ENCODE results near the gene MRPL4. TPM values are rescaled to one million over a fixed set of nuclear protein-coding genes. Genes with fewer than 3 reads are reported as not detected.
"Not testable (repeated sequence)": the region's sequence is repeated elsewhere in the genome, so short reads cannot be mapped to it uniquely, and the experiment has no call there.

MRPL4 gene
- total RNA-seq, 4 donors from 2014 or later: 39.9 to 78.0 (median 61.7) TPM

- Histone ChIP-seq H3K27ac (replicated peaks in 1 of 4) (no peak overlapping the region), H3K27me3 (no peaks in the 10 kb centered on the region), H3K4me1 (peaks cover 29 to 57% (median 50%) of the 10 kb centered on the region in 4 donors), H3K9me3 (no peaks in the 10 kb centered on the region), H3K36me3 (no peaks in the 10 kb centered on the region), H3K4me3 (no peak overlapping the region)
- WGBS: 85% methylated on average over 4 of the region's 4 CpGs
- no peak for DNase-seq (ENCODE audit: extremely low spot score)
- TF ChIP-seq POLR2AphosphoS5 (IDR thresholded peaks at IDR 0.05) (no peak), EP300 (IDR thresholded peaks at IDR 0.05) (no peak), POLR2A (IDR thresholded peaks at IDR 0.05; ENCODE audit: low read depth) (no peak)
- TF ChIP-seq, protein P1, sequence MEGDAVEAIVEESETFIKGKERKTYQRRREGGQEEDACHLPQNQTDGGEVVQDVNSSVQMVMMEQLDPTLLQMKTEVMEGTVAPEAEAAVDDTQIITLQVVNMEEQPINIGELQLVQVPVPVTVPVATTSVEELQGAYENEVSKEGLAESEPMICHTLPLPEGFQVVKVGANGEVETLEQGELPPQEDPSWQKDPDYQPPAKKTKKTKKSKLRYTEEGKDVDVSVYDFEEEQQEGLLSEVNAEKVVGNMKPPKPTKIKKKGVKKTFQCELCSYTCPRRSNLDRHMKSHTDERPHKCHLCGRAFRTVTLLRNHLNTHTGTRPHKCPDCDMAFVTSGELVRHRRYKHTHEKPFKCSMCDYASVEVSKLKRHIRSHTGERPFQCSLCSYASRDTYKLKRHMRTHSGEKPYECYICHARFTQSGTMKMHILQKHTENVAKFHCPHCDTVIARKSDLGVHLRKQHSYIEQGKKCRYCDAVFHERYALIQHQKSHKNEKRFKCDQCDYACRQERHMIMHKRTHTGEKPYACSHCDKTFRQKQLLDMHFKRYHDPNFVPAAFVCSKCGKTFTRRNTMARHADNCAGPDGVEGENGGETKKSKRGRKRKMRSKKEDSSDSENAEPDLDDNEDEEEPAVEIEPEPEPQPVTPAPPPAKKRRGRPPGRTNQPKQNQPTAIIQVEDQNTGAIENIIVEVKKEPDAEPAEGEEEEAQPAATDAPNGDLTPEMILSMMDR (IDR thresholded peaks at IDR 0.05): no peak
- intact Hi-C loops (cut with DNase I): no loop called here
Measured at GRCh38 chr19:10233946-10234345, 18.1 kb upstream of the MRPL4 start.

DNA sequence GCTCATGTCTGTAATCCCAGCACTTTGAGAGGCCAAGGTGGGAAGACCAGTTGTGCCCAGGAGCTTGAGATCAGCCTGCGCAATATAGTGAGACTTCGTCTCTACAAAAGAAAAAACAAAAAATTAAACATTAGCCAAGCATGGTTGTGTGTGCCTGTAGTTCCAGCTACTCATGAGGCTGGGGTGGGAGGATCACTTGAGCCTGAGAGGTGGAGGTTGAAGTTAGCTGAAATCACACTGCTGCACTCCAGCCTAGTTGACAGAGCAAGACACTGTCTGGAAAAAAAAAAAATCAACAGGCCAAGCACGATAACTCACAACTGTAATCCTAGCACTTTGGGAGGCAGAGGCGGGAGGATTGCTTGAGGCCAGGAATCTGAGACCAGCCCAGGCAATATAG lies 17.0 kb upstream of the MRPL4 start:
- 73% methylated on average over 4 of the region's 4 CpGs for WGBS
- intact Hi-C loops (cut with DNase I): no loop called here
- H3K27me3 ChIP-seq: no peaks in the 10 kb centered on the region
- no peak for TF ChIP-seq EP300 (IDR thresholded peaks at IDR 0.05)
- TF ChIP-seq, protein P1 (IDR thresholded peaks at IDR 0.05): no peak
- TF ChIP-seq POLR2A (IDR thresholded peaks at IDR 0.05; ENCODE audit: low read depth): no peak
- no peak for TF ChIP-seq POLR2AphosphoS5 (IDR thresholded peaks at IDR 0.05)
- H3K4me3 ChIP-seq: no peak overlapping the region
- DNase-seq (ENCODE audit: extremely low spot score): no peak
- peaks cover 27 to 46% (median 40%) of the 10 kb centered on the region in 4 donors for H3K4me1 ChIP-seq
- H3K9me3 ChIP-seq: no peaks in the 10 kb centered on the region
- H3K27ac ChIP-seq (replicated peaks in 1 of 4): peak overlapping the region in 1 of 4 donors; percentile 65
- H3K36me3 ChIP-seq: no peaks in the 10 kb centered on the region

GRCh38 chr19:10235409-10235808 lies 16.6 kb upstream of the MRPL4 start:
- H3K9me3 ChIP-seq; H3K4me3 ChIP-seq; intact Hi-C loops (cut with DNase I); DNase-seq (ENCODE audit: extremely low spot score); H3K36me3 ChIP-seq; H3K27me3 ChIP-seq: not testable (repeated sequence)
- 94% methylated on average over 7 of the region's 7 CpGs for WGBS
- Histone ChIP-seq H3K27ac (replicated peaks in 1 of 4) (peak overlapping the region; percentile 51 to 73 (median 68)), H3K4me1 (peaks cover 23 to 42% (median 36%) of the 10 kb centered on the region in 4 donors)

DNA sequence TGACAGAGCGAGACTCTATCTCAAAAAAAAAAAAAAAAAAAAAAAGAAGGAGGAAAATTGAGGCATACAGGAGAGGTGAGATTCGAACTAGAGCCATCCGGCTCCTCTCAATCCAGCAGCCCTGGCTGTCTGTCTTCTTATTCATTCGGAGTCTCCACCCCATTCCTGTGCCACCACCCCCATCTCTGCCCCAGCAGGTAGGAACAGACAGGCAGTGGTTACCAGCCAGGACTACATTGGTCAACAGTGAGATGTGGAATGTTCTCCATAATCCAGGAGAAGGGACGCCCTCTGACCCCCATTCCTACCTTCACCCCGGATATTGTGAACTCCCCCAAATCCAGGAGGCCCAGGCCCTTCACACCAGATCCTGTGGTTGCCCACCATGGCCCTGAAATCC lies 14.3 kb upstream of the MRPL4 start:
- TF ChIP-seq POLR2A (IDR thresholded peaks at IDR 0.05; ENCODE audit: low read depth) (no peak), POLR2AphosphoS5 (IDR thresholded peaks at IDR 0.05) (no peak), EP300 (IDR thresholded peaks at IDR 0.05) (no peak)
- TF ChIP-seq, protein P1 (IDR thresholded peaks at IDR 0.05): no peak

DNA sequence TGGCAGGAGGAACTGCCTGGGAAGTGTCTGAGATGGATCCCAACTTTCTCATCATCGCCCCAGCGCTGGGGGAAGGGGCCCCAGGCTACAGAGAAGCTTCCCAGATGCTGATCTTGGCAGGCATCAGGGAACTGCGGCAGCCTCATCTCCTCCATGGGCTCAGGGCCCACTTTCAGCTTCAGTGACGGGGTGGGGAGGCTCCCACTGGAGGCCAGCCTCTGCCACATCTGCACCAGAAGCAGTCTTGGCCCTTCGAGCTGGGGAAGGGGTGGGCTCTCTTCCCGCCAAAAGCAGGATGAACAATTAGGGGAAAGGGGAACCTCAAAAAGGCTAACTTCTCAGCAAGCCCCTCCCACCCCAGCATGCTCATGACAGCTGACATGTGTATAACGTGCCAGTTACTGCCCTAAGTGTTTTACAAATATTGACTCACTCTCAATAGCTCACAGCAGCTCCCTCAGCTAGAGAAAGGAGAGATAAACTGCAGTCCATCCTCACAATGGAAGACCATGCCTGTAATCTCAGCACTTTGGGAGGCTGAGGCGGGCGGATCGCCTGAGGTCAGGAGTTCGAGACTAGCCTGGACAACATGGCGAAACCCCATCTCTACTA lies 13.7 kb upstream of the MRPL4 start:
- TF ChIP-seq, protein P1 (IDR thresholded peaks at IDR 0.05): no peak
- TF ChIP-seq POLR2AphosphoS5 (IDR thresholded peaks at IDR 0.05): peak; percentile 51 to 55
- H3K27ac ChIP-seq (replicated peaks in 1 of 4): peak overlapping the region; percentile 38 to 73 (median 68)
- peak; percentile 95 for DNase-seq (ENCODE audit: extremely low spot score)
- H3K36me3 ChIP-seq: no peaks in the 10 kb centered on the region
- H3K27me3 ChIP-seq: no peaks in the 10 kb centered on the region
- H3K4me1 ChIP-seq: peaks cover 15 to 30% (median 22%) of the 10 kb centered on the region in 4 donors
- H3K4me3 ChIP-seq: no peak overlapping the region
- H3K9me3 ChIP-seq: no peaks in the 10 kb centered on the region
- WGBS: 69% methylated on average over 10 of the region's 12 CpGs
- intact Hi-C loops (cut with DNase I): no loop called here

More for the DNA sequence above, 14.3 kb upstream of the MRPL4 start:
- H3K27me3 ChIP-seq: no peaks in the 10 kb centered on the region
- no peak for DNase-seq (ENCODE audit: extremely low spot score)
- intact Hi-C loops (cut with DNase I): no loop called here
- peaks cover 15 to 30% (median 22%) of the 10 kb centered on the region in 4 donors for H3K4me1 ChIP-seq
- H3K9me3 ChIP-seq: no peaks in the 10 kb centered on the region
- no peaks in the 10 kb centered on the region for H3K36me3 ChIP-seq
- H3K27ac ChIP-seq (replicated peaks in 1 of 4): peak overlapping the region; percentile 51 to 73 (median 68)
- no peak overlapping the region for H3K4me3 ChIP-seq
- 64% methylated on average over 6 of the region's 6 CpGs for WGBS

- H3K4me3 ChIP-seq; intact Hi-C loops (cut with DNase I); DNase-seq (ENCODE audit: extremely low spot score); H3K27ac ChIP-seq (replicated peaks in 1 of 4); H3K36me3 ChIP-seq; H3K9me3 ChIP-seq; H3K27me3 ChIP-seq: not testable (repeated sequence)
- peaks cover 5 to 14% (median 9%) of the 10 kb centered on the region in 4 donors for H3K4me1 ChIP-seq
- WGBS: 91% methylated on average over 11 of the region's 11 CpGs
Measured at GRCh38 chr19:10241826-10242449, 10.1 kb upstream of the MRPL4 start.
